WERI-Rb-1 (cell line): ENCODE measurements around the gene NFKBIB.

Source experiments
- DNase-seq: peaks from one replicate; pipeline ENCODE4 v3.0.0-alpha.2; 2020
- H3K27ac ChIP-seq: fragments of 250-450 bp; sonication (Bioruptor Pico); 2 replicates; pipeline ENCODE4 v1.5.1; 2020; ENCODE audit warnings: mild to moderate bottlenecking, moderate library complexity
- H3K27me3 ChIP-seq: fragments of 250-450 bp; sonication (Bioruptor Pico); 2 replicates; pipeline ENCODE4 v1.5.1; 2021; ENCODE audit warnings: mild to moderate bottlenecking, low read depth, moderate library complexity; ENCODE audit not compliant: insufficient read depth, severe bottlenecking
- H3K36me3 ChIP-seq: fragments of 250-450 bp; sonication (Bioruptor Pico); 2 replicates; pipeline ENCODE4 v1.5.1; 2020; ENCODE audit warnings: mild to moderate bottlenecking, moderate library complexity
- H3K4me3 ChIP-seq: 2 replicates; pipeline ENCODE4 v1.5.1; 2011; ENCODE audit warnings: low read depth, mild to moderate bottlenecking, control low read depth, low read length
- H3K9me3 ChIP-seq: fragments of 250-450 bp; sonication (Bioruptor Pico); 2 replicates; pipeline ENCODE4 v1.5.1; 2021; ENCODE audit warnings: mild to moderate bottlenecking, moderate library complexity; ENCODE audit not compliant: severe bottlenecking
- CTCF ChIP-seq: IDR thresholded peaks from 2 replicates; pipeline ENCODE4 v1.5.1; 2011; ENCODE audit warnings: low read depth, mild to moderate bottlenecking, control low read depth, inconsistent platforms, low read length

The NFKBIB gene

GRCh38 chr19:38899447-38900201, at the start of gene NFKBIB, which contains the start of gene SIRT2:
Gene NFKBIB (plus strand): TSS chr19:38899969. CDS start chr19:38900033, 64 bp downstream.
Gene SIRT2 (minus strand): TSS chr19:38899618. CDS start chr19:38899521, 97 bp downstream.
- no peaks in the 10 kb centered on the region for H3K9me3 ChIP-seq
- TF ChIP-seq CTCF: no peak
- H3K27me3 ChIP-seq: no peaks in the 10 kb centered on the region
- peak within 1 kb of the TSS; percentile 71 for H3K4me3 ChIP-seq
- DNase-seq: peak; percentile 99
- H3K27ac ChIP-seq: peak within 1 kb of the TSS; percentile 50
- H3K36me3 ChIP-seq: no peaks in the 10 kb centered on the region; the same call in none of the 2 replicates

GRCh38 chr19:38850436-38850975, 49.3 kb upstream of the NFKBIB start:
- Histone ChIP-seq H3K27me3 (no peaks in the 10 kb centered on the region), H3K9me3 (no peaks in the 10 kb centered on the region), H3K36me3 (peaks cover 39% of the 10 kb centered on the region), H3K4me3 (peak overlapping the region; percentile 74), H3K27ac (peak overlapping the region; percentile 69)
- DNase-seq: peak; percentile 99
- no peak for TF ChIP-seq CTCF

- peak overlapping the region; percentile 74 for H3K4me3 ChIP-seq
- peaks cover 33% of the 10 kb centered on the region for H3K36me3 ChIP-seq
- H3K27ac ChIP-seq: peak overlapping the region; percentile 69
- no peaks in the 10 kb centered on the region for H3K9me3 ChIP-seq
- H3K27me3 ChIP-seq: no peaks in the 10 kb centered on the region
- TF ChIP-seq CTCF: no peak
- DNase-seq: peak; percentile 41
Observed at GRCh38 chr19:38850976-38851621, 48.7 kb upstream of the NFKBIB start.

- peak; percentile 92 for DNase-seq
- H3K27me3 ChIP-seq: no peaks in the 10 kb centered on the region
- H3K27ac ChIP-seq: peak overlapping the region; percentile 86
- H3K9me3 ChIP-seq: no peaks in the 10 kb centered on the region
- peaks cover 27% of the 10 kb centered on the region for H3K36me3 ChIP-seq
- peak overlapping the region; percentile 89 for H3K4me3 ChIP-seq
- no peak for TF ChIP-seq CTCF
Observed at GRCh38 chr19:38851622-38852230, 48.0 kb upstream of the NFKBIB start.

- Histone ChIP-seq H3K27ac (peak overlapping the region; percentile 86), H3K4me3 (peak overlapping the region; percentile 89), H3K27me3 (no peaks in the 10 kb centered on the region), H3K36me3 (peaks cover 20% of the 10 kb centered on the region), H3K9me3 (no peaks in the 10 kb centered on the region)
- DNase-seq: peak; percentile 49
- TF ChIP-seq CTCF: no peak
Observed at GRCh38 chr19:38852231-38853044, 47.3 kb upstream of the NFKBIB start.
